Testis (tissue), 2 donors: ENCODE data around the gene HSP90AB1.

Experiments
- POLR2A ChIP-seq: fragments of 450-650 bp; IDR thresholded peaks from one replicate; pipeline ENCODE4 v1.6.1; 2017; ENCODE audit warnings: antibody characterized with exemption, mild to moderate bottlenecking, moderate library complexity
- TF ChIP-seq, protein P1 (sequence below), 3 experiments: fragments of 450-650 bp in 2 of 3; fragments of 200-600 bp in 1 of 3; sonication (generic) in 1 of 3; IDR thresholded peaks; one replicate each; pipeline ENCODE4 v1.5.1; 2016 to 2019; ENCODE audit warnings: antibody characterized with exemption in 3 of 3, mild to moderate bottlenecking in 2 of 3, moderate library complexity in 1 of 3

DNA sequence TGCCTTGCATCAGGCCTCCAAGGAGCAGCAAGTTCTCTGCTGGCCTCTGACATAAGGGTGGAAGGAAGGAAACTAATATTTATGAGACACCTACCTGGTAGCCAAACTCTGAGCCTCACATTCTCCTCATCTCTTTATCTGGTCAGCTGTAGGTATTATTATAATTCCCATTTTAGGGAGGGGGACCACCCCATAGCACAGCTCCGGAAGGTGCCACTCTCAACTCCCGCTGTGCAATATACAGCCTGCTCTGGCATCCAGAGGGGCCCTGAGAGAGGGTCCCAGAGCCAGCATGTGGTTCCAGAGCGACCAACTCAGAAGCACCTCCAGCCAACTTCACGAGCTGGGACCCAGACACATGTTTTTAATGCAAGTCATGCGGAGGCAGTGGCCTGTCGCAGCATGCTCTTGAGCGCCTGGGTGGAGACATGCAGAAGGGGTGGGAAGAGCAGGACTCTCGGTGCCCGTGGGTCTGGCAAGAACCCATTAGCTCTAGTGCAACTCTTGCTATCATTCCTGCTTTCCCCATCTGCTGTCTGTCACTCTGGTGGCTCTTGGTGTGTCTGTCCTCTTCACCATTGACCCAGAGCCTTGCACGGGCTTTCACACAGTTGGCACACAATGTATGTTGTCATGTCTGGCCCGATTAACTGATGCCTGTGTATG is 45.1 kb upstream of the HSP90AB1 start:
- TF ChIP-seq, protein P1, sequence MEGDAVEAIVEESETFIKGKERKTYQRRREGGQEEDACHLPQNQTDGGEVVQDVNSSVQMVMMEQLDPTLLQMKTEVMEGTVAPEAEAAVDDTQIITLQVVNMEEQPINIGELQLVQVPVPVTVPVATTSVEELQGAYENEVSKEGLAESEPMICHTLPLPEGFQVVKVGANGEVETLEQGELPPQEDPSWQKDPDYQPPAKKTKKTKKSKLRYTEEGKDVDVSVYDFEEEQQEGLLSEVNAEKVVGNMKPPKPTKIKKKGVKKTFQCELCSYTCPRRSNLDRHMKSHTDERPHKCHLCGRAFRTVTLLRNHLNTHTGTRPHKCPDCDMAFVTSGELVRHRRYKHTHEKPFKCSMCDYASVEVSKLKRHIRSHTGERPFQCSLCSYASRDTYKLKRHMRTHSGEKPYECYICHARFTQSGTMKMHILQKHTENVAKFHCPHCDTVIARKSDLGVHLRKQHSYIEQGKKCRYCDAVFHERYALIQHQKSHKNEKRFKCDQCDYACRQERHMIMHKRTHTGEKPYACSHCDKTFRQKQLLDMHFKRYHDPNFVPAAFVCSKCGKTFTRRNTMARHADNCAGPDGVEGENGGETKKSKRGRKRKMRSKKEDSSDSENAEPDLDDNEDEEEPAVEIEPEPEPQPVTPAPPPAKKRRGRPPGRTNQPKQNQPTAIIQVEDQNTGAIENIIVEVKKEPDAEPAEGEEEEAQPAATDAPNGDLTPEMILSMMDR (IDR thresholded peaks at IDR 0.05): no peak
- no peak for TF ChIP-seq POLR2A
